ENCODE measurements around the gene PCBP4.

- TF ChIP-seq CTCF (IDR thresholded peaks at IDR 0.05; ENCODE audit: low read depth, low read length) (no peak), EZH2phosphoT487 (IDR thresholded peaks at IDR 0.05; ENCODE audit: low read depth) (no peak)
Observed at GRCh38 chr3:51985063-51985462, 17.8 kb upstream of the PCBP4 start.

Measured in OCI-LY3 (cell line).